Activated T-cell treated with anti-CD3 and anti-CD28 coated beads, Interleukin-2, amount 50 U/mL, for 72 hours (primary cell): ENCODE results near the gene BTBD9. TPM values are rescaled to one million over a fixed set of nuclear protein-coding genes. Genes with fewer than 3 reads are reported as not detected.

Experiments
- ATAC-seq, 2 donors: fragments of 150-1000 bp; cut with Tn5 transposase; replicated peaks in 1 of 2; 2 replicates each; pipeline ENCODE4 v1.10.0; 2021; ENCODE audit warnings: moderate library complexity in 2 of 2, mild to moderate bottlenecking in 1 of 2
- DNase-seq, 2 donors: peaks; one replicate each; pipeline ENCODE4 v3.0.0; 2021 to 2022; ENCODE audit warnings: mixed read lengths in 1 of 2
- H3K27ac Mint-ChIP-seq: one replicate; pipeline ENCODE4 v1.8.0; 2022; ENCODE audit warnings: mild to moderate bottlenecking, moderate library complexity, mixed read lengths
- H3K27me3 Mint-ChIP-seq: one replicate; pipeline ENCODE4 v1.8.0; 2022; ENCODE audit warnings: low read depth, mixed read lengths
- H3K36me3 Mint-ChIP-seq, 2 donors: one replicate each; pipeline ENCODE4 v1.8.0; 2022; ENCODE audit warnings: mixed read lengths in 2 of 2, mild to moderate bottlenecking in 1 of 2; ENCODE audit not compliant: insufficient read depth in 2 of 2
- H3K4me1 Mint-ChIP-seq: one replicate; pipeline ENCODE4 v1.8.0; 2022; ENCODE audit warnings: low read depth, mixed read lengths
- H3K4me3 Mint-ChIP-seq, 2 donors: one replicate each; pipeline ENCODE4 v1.8.0; 2022; ENCODE audit warnings: mild to moderate bottlenecking in 2 of 2, mixed read lengths in 2 of 2, moderate library complexity in 2 of 2
- H3K9me3 Mint-ChIP-seq, 2 donors: one replicate each; pipeline ENCODE4 v1.8.0; 2022; ENCODE audit warnings: mixed read lengths in 2 of 2
- total RNA-seq, 2 donors: library from RNA; stranded (reverse); gene quantifications; one replicate each; pipeline ENCODE4 v1.2.3, GENCODE V29; 2022

Gene BTBD9
- total RNA-seq, 2 donors from 2014 or later: 19.8 to 24.9 TPM

GRCh38 chr6:38522322-38522721 lies 117.4 kb downstream of the BTBD9 start:
- H3K4me1 Mint-ChIP-seq: peaks cover 16% of the 10 kb centered on the region
- no peak overlapping the region for H3K4me3 Mint-ChIP-seq
- no peaks in the 10 kb centered on the region for H3K27me3 Mint-ChIP-seq
- DNase-seq (no peak), ATAC-seq (no peak)
- no peak overlapping the region for H3K27ac Mint-ChIP-seq
- H3K9me3 Mint-ChIP-seq: peaks cover 0 to 3% of the 10 kb centered on the region in 2 donors
- H3K36me3 Mint-ChIP-seq: peaks cover 7 to 17% of the 10 kb centered on the region in 2 donors

- Mint-ChIP-seq H3K27ac (no peak overlapping the region), H3K4me1 (peaks cover 6% of the 10 kb centered on the region), H3K36me3 (no peaks in the 10 kb centered on the region), H3K9me3 (no peaks in the 10 kb centered on the region), H3K4me3 (no peak overlapping the region), H3K27me3 (no peaks in the 10 kb centered on the region)
- DNase-seq: no peak
- no peak for ATAC-seq
Measured at GRCh38 chr6:38518511-38519304, 121.0 kb downstream of the BTBD9 start.

GRCh38 chr6:38517005-38517404 lies 122.7 kb downstream of the BTBD9 start:
- DNase-seq: no peak
- no peak overlapping the region for H3K27ac Mint-ChIP-seq
- H3K9me3 Mint-ChIP-seq: no peaks in the 10 kb centered on the region
- H3K36me3 Mint-ChIP-seq: no peaks in the 10 kb centered on the region
- peaks cover 6% of the 10 kb centered on the region for H3K4me1 Mint-ChIP-seq
- ATAC-seq: no peak
- no peak overlapping the region for H3K4me3 Mint-ChIP-seq
- no peaks in the 10 kb centered on the region for H3K27me3 Mint-ChIP-seq

GRCh38 chr6:38514399-38514798 lies 125.3 kb downstream of the BTBD9 start:
- no peaks in the 10 kb centered on the region for H3K36me3 Mint-ChIP-seq
- H3K9me3 Mint-ChIP-seq: no peaks in the 10 kb centered on the region
- no peak overlapping the region for H3K4me3 Mint-ChIP-seq
- peaks cover 6% of the 10 kb centered on the region for H3K4me1 Mint-ChIP-seq
- ATAC-seq (no peak), DNase-seq (no peak)
- no peaks in the 10 kb centered on the region for H3K27me3 Mint-ChIP-seq
- H3K27ac Mint-ChIP-seq: no peak overlapping the region

GRCh38 chr6:38512211-38512610 lies 127.5 kb downstream of the BTBD9 start:
- Mint-ChIP-seq H3K27ac (no peak overlapping the region), H3K4me1 (no peaks in the 10 kb centered on the region), H3K4me3 (no peak overlapping the region), H3K27me3 (no peaks in the 10 kb centered on the region), H3K9me3 (no peaks in the 10 kb centered on the region), H3K36me3 (no peaks in the 10 kb centered on the region)
- DNase-seq (no peak), ATAC-seq (no peak)

GRCh38 chr6:38510205-38510604 lies 129.5 kb downstream of the BTBD9 start:
- no peak for DNase-seq
- H3K36me3 Mint-ChIP-seq: no peaks in the 10 kb centered on the region
- H3K4me1 Mint-ChIP-seq: no peaks in the 10 kb centered on the region
- H3K27me3 Mint-ChIP-seq: no peaks in the 10 kb centered on the region
- ATAC-seq: no peak
- no peak overlapping the region for H3K27ac Mint-ChIP-seq
- no peaks in the 10 kb centered on the region for H3K9me3 Mint-ChIP-seq
- no peak overlapping the region for H3K4me3 Mint-ChIP-seq

GRCh38 chr6:38509713-38510112 lies 130.0 kb downstream of the BTBD9 start:
- H3K4me1 Mint-ChIP-seq: no peaks in the 10 kb centered on the region
- H3K27me3 Mint-ChIP-seq: no peaks in the 10 kb centered on the region
- no peak overlapping the region for H3K4me3 Mint-ChIP-seq
- H3K27ac Mint-ChIP-seq: no peak overlapping the region
- ATAC-seq (no peak), DNase-seq (no peak)
- no peaks in the 10 kb centered on the region for H3K36me3 Mint-ChIP-seq
- no peaks in the 10 kb centered on the region for H3K9me3 Mint-ChIP-seq

- no peak overlapping the region for H3K4me3 Mint-ChIP-seq
- no peak for ATAC-seq
- H3K27me3 Mint-ChIP-seq: no peaks in the 10 kb centered on the region
- no peak for DNase-seq
- H3K36me3 Mint-ChIP-seq: no peaks in the 10 kb centered on the region
- H3K9me3 Mint-ChIP-seq: no peaks in the 10 kb centered on the region
- H3K27ac Mint-ChIP-seq: no peak overlapping the region
- H3K4me1 Mint-ChIP-seq: no peaks in the 10 kb centered on the region
Measured at GRCh38 chr6:38508894-38509293, 130.8 kb downstream of the BTBD9 start.

GRCh38 chr6:38508286-38508685 lies 131.4 kb downstream of the BTBD9 start:
- Mint-ChIP-seq H3K27me3 (no peaks in the 10 kb centered on the region), H3K36me3 (no peaks in the 10 kb centered on the region), H3K4me1 (no peaks in the 10 kb centered on the region), H3K27ac (no peak overlapping the region), H3K9me3 (no peaks in the 10 kb centered on the region), H3K4me3 (no peak overlapping the region)
- ATAC-seq (no peak), DNase-seq (no peak)

GRCh38 chr6:38507173-38507572 lies 132.6 kb downstream of the BTBD9 start:
- Mint-ChIP-seq H3K4me1 (no peaks in the 10 kb centered on the region), H3K27me3 (no peaks in the 10 kb centered on the region), H3K27ac (no peak overlapping the region), H3K9me3 (no peaks in the 10 kb centered on the region), H3K4me3 (no peak overlapping the region), H3K36me3 (no peaks in the 10 kb centered on the region)
- DNase-seq (no peak), ATAC-seq (no peak)

GRCh38 chr6:38505826-38506225 lies 133.9 kb downstream of the BTBD9 start:
- no peaks in the 10 kb centered on the region for H3K4me1 Mint-ChIP-seq
- no peak for ATAC-seq
- no peak for DNase-seq
- no peaks in the 10 kb centered on the region for H3K36me3 Mint-ChIP-seq
- no peaks in the 10 kb centered on the region for H3K9me3 Mint-ChIP-seq
- no peaks in the 10 kb centered on the region for H3K27me3 Mint-ChIP-seq
- no peak overlapping the region for H3K4me3 Mint-ChIP-seq
- no peak overlapping the region for H3K27ac Mint-ChIP-seq

GRCh38 chr6:38504996-38505395 lies 134.7 kb downstream of the BTBD9 start:
- no peaks in the 10 kb centered on the region for H3K27me3 Mint-ChIP-seq
- no peak overlapping the region for H3K4me3 Mint-ChIP-seq
- no peaks in the 10 kb centered on the region for H3K36me3 Mint-ChIP-seq
- no peaks in the 10 kb centered on the region for H3K4me1 Mint-ChIP-seq
- ATAC-seq (no peak), DNase-seq (no peak)
- no peaks in the 10 kb centered on the region for H3K9me3 Mint-ChIP-seq
- H3K27ac Mint-ChIP-seq: no peak overlapping the region

GRCh38 chr6:38503960-38504682 lies 135.6 kb downstream of the BTBD9 start:
- Mint-ChIP-seq H3K27ac (no peak overlapping the region), H3K27me3 (no peaks in the 10 kb centered on the region), H3K9me3 (no peaks in the 10 kb centered on the region), H3K36me3 (no peaks in the 10 kb centered on the region), H3K4me3 (no peak overlapping the region), H3K4me1 (no peaks in the 10 kb centered on the region)
- DNase-seq (no peak), ATAC-seq (no peak)
